Left ventricle myocardium superior (tissue), 1 donor: ENCODE results near the gene HMGCL. TPM values are rescaled to one million over a fixed set of nuclear protein-coding genes. Genes with fewer than 3 reads are reported as not detected.
"Not testable (repeated sequence)": the region's sequence is repeated elsewhere in the genome, so short reads cannot be mapped to it uniquely, and the experiment has no call there.

Experiments used
- ATAC-seq: fragments of 200-7000 bp; cut with Tn5 transposase; one replicate; pipeline ENCODE4 v1.9.1; 2020; ENCODE audit warnings: mild to moderate bottlenecking, moderate library complexity
- DNase-seq: peaks from one replicate; pipeline ENCODE4 v3.0.0-alpha.2; 2020
- intact Hi-C: fragments of 100-400 bp; cut with micrococcal nuclease; formaldehyde crosslinking; loops from one replicate; pipeline ENCODE4 v1.11.0; 2022
- total RNA-seq: library from RNA; stranded (reverse); fragmentation: NEBNext Ultra II Directional; extraction: Animal tissue kit (Norgen Biotek cat#: 25700); gene quantifications from one replicate; pipeline ENCODE4 v1.2.1, GENCODE V29; 2021
- donor health status: DM: no; HTN: yes; CAD: no; lungs with severe emphysema.

Gene HMGCL
- total RNA-seq, 1 donor from 2014 or later: 33.5 TPM

DNA sequence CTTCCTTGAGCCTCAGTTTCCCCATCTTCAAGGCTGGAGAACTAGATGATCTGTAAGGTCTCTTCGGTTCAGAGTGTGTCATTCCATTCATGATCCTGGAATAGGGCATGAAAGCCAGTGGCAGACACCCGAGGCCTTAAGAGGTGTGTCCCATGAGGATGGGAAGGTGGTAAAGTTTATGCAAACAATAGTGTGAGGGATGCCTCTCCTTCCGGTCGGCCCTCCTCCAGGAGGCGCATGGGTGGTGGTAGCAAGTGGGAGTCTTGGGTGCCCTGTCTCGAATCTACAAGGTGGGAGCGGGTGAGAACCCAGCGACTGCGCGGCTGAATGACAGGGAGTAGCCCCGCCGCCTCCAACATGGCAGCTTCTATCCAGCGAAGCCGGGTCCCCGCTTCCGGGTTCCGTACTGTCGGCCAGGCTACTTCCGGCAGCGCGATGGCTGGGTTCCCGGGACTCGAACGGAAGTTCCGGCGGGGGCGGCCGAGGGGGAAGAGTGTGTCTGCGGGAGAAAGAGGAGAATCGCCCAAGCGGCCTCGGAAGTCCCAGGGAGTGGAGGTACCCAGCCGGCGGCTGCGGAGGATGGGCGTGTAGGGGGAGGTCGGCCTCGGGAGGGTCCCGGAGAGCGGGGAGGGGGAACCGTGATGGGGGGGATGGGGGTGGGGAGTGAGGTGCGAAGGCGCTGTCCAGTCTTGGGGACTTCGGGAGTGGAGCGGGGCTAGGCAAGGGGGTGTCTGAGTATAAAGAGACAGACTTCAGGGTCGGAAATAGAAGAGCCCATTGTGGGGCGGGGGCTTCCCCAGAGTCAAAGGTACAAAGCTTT, 34.3 kb downstream of the HMGCL start, which contains the start of gene LYPLA2:
TSS of gene LYPLA2 (plus strand) at position 450 of the 820 bp plus-strand sequence. CDS start 1,538 bp downstream, outside the sequence.
- ATAC-seq (peak; percentile 92), DNase-seq (peak; percentile 97)
- intact Hi-C loops: no loop called here

DNA sequence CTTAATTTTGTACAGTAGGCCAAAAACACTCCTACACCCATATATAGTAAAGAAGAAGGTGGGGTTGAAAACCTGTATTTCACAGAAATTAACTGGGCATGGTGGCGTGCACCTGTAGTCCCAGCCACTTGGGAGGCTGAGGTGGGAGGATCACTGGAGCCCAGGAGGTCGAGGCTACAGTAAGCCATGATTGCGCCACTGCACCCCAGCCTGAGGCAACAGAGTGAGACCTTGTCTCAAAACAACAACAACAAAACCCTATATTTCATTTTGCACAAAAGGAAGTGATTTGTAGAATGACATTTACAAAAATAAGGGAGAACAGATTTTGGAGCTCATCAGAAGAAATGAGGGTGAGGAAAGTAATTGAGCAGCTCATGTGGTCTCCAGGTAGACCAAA, 36.5 kb downstream of the HMGCL start:
- intact Hi-C loops: no loop called here
- no peak for DNase-seq
- ATAC-seq: no peak

DNA sequence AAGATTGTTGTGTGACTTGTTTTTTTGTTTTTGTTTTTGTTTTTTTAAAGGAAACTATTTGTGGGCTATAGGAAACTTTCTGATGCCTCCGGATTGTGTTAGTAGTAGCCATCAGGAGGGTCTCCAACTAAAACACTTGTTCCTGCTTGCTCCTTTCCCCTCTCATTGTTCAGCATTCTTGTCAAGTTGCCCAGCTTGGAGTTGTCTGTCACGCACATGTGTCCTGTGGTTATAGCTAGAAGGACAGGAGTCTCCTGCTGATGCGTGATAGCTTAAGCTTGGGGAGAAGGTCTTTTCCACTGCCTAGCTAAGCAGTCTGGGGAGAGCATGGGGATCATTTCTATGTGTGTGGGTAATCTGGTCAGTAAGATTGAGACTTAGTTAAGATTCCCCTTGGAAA, 37.5 kb downstream of the HMGCL start:
- DNase-seq (no peak), ATAC-seq (no peak)
- intact Hi-C loops: no loop called here

DNA sequence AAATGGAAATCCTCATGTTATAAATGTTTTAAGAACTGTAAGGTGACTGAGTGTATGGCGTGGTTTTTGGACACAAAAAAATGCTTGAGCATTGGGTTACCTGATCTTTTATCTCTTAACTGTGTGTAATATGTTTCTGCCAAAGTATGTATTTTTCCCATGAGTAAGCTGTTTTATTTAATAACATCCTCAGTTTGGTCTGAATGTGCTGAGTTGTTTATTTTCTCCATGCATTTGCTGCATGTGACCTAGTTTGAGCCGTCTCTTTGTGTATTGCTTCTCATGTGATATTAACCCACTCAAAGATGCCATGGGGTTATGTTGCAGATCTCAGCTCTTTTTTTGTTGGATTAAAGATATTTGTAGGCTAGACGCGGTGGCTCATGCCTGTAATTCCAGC, 40.4 kb downstream of the HMGCL start:
- ATAC-seq (no peak), DNase-seq (no peak)
- intact Hi-C loops: no loop called here

DNA sequence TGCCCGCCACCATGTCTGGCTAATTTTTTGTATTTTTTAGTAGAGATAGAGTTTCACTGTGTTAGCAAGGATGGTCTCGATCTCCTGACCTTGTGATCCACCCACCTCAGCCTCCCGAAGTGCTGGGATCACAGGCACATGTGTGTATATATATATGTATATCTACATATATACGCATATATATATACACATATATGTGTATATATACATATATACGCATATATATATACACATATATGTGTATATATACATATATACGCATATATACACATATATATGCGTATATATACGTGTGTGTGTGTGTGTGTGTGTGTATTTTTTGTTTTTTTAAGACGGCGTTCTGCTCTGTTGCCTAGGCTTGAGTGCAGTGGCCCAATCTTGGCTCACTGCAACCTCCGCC, 42.1 kb downstream of the HMGCL start:
- DNase-seq, ATAC-seq, intact Hi-C loops: not testable (repeated sequence)

DNA sequence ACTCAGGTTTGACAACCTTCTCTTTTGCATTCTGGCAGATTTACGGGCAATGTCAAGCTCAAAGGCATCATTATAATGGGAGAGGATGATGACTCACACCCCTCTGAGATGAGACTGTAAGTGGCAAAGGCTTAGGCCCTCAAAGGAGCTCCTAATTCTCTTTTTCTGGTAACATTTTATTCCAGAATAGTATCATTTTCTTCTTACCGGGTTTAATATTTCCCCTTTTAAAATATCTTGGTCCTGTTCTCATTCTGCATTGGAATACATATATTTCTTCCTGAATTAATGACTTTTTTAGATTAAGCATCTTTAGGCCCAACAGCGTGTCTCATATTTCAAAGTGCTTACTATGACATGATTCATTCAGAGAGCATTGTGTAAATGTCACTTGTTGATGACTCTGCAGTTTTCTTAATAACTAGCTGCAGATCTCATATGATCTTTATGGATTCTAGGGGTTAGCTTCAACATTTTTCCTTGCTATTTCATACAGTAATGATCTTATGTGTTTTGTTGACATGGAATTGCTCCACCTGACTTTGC, 45.3 kb downstream of the HMGCL start:
- DNase-seq (no peak), ATAC-seq (no peak)
- intact Hi-C loops: no loop called here

DNA sequence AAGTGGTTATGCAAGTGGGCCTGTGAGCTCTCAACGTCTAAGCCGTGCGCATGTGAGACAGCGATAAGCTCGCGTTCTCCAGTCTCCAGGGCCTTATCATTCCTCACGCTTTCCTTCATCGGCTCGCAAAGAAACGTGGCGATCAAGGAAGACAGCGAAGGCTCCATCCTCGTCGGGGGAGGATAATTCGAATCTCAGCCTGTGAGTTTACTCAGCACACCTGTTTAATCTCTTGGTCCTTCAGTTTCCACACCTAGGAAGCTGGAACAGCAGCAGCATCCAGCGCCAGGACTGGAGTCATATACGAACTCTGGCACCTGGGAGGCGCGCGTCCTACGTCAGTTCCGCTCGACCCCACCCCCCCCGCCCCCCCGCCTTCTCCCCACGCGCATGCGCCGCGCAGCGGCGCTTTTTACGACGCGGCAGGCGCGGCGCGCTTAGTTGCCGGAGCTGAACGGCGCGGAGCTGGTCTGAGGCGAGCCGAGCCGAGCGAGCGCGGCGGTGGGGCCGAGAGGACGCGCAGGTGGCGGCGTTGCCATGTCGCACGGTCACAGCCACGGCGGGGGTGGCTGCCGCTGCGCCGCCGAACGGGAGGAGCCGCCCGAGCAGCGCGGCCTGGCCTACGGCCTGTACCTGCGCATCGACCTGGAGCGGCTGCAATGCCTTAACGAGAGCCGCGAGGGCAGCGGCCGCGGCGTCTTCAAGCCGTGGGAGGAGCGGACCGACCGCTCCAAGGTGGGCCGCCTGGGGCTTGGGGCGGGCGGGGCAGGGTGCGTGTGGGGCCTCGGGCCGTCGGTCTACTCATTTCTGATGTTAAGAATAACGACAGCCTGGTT, 47.0 kb downstream of the HMGCL start, which contains the start of gene PITHD1:
TSS of gene PITHD1 (plus strand) at position 440 of the 836 bp plus-strand sequence. CDS start at position 538, 98 bp downstream.
- intact Hi-C loops: no loop called here
- ATAC-seq: peak; percentile 87
- DNase-seq: peak; percentile 89

DNA sequence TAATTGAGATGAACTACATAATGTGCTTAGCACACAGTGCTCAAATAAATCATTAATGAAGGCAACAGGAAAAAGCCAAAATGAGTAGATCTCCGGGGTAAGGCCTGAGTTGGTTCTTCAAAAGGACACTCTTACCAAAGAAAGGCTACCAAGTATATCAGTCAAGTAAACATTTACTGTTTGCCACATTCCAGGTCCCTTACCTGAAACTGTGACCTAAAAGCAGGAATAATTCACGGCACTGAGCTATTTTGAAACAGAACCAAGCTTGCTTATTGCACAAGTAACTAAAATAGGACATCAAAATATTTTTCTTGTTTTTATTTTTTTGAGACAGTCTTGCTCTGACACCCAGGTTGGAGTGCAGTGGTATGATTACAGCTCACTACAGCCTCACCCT, 49.0 kb downstream of the HMGCL start:
- DNase-seq (no peak), ATAC-seq (no peak)
- intact Hi-C loops: no loop called here

DNA sequence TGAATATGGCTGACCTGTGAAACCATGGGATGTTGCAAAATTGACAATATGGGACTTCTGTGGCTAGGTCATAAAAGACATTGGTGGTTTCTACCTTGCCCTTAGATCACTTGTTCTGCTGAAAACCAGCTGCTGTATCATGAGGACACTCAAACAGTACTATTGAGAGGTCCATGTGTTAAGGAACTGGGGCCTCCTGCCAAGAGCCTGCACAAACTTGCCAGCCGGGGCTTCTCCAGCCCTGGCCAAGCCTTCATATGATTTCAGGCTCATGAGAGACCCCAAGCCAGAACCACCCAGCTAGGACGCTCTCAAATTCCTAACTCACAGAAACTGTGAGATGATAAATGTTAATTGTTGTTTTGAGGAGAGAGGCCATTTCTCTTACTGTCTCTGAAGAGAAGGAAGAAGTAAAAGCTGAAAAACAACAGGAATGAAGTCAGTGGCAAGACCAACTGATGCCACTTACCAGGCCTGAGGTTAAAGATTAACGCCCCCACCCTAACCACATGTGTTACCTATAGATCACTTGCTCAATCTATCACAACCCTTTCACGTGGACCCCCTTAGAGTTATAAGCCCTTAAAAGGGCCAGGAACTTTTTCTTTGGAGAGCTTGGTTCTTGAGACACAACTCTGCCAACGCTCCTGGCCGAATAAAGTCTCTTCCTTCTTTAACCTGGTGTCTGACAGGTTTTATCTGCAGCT, 50.9 kb downstream of the HMGCL start:
- intact Hi-C loops: no loop called here
- ATAC-seq (no peak), DNase-seq (no peak)

DNA sequence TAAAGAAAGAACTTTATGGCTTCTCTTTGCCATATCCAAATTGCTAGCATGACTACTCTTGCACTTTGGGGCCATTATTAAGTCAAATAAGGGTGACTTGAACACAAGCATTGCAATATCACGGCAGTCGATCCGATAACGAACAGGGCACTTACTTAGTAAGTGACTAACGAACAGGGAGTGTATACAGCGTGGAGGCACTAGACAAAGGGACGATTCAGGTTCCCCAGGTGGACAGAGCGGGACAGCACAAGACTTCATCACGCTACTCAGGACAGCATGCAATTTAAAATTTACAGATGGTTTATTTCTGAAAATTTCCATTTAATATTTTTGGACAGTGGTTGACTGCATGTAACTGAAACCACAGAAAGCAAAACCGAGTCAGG, 52.4 kb downstream of the HMGCL start:
- ATAC-seq: no peak
- intact Hi-C loops: no loop called here
- no peak for DNase-seq

DNA sequence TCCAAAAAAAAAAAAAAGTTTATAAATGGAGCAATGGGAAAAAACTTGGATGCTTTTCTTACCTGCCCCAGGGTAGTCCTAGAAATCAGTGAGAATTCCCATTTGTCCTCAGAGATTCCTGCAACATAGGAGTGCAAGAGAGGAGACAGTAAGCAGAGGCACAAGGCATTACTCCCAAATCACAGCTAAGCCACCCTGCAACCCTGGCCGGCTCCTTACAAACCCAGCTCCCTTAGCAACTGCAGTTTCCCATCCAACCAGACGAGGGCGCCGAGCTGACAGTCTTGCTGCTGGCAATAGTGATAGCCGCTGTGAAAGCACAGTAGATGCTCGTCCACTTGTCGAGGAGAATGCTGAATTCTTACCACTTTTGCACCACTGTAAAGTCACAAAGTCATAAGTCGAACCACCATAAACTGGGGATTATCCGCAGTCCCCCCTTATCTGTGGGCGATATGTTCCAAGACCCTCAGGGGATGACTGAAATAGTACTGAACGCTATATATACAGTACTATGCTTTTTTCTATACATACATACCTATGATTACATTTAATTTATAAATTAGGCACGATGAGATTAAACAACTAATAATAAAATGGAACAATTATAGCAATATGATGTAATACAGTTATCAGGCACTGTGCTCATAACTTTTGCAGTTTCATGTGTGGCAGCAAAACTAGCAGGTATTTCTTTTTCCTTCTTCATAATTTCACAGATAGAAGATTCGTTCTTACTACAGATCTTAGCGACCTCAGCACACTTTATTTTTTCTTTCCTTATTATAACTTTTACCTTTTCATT, 53.0 kb downstream of the HMGCL start:
- intact Hi-C loops: no loop called here
- peak; percentile 78 for ATAC-seq
- peak; percentile 90 for DNase-seq

DNA sequence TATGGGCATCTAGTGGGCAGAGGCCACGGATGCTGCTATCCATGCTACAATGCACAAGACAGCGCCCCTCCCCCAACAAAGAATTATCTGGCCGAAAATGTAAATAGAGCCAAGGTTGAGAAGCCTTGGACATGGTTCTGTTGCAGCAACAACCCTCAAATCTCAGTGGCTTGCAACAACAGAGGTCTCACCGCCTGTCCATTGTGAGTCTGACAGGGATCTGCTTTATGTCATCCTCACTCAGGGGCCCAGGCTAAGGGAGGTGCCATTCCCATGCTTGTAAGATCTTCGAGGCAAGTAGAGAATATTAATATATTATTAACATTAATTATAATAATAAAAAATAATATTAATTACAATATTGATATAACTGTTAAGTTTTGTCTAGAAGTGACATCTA, 56.5 kb downstream of the HMGCL start:
- intact Hi-C loops: no loop called here
- no peak for DNase-seq
- peak; percentile 70 for ATAC-seq

DNA sequence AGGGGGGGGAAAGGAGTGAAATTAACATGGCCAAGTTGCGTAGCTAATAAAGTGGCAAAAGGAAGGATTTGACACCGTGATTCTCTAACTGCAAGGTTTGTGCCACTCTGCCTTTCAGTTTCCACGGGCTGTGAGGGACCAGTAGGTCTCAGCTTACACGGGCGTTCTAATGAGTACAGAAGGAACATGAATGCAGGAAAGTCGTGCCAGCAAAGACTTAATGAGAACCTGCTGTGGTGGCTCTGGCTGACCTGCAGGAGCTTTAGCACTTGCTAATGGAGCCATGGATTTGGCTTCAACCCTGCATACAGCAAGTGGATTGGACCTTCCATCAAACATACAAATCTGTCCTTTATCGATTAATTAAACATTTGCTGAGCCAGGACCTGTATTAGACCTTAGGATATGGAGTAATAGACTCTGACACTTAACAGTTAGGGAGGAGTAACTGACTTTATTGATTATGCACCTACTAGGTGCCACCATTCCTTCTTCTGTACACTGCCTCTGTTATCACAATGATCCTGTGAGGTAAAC, 62.1 kb downstream of the HMGCL start:
- peak; percentile 34 for ATAC-seq
- DNase-seq: no peak
- intact Hi-C loops: no loop called here

DNA sequence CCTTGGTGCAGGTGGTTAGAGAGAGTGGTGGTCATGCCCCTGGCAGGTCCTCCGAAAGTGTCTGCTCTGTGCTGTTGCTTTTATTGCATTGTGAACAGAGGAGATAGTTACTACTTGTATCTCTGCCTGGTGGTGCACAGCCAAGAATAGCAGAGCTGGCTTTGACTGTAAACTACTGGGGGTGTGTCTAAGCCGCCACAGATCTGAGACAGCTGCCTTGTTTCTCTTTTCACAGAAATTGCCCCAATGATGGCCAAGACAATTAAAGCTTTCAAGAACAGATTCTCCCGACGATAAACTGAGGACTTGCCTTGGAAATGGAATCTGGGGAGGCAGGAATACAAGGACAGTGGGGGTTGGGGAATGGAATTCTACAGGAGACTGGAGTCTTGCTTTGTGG, 66.0 kb downstream of the HMGCL start:
- DNase-seq (peak; percentile 39), ATAC-seq (peak; percentile 78)
- intact Hi-C loops: no loop called here

DNA sequence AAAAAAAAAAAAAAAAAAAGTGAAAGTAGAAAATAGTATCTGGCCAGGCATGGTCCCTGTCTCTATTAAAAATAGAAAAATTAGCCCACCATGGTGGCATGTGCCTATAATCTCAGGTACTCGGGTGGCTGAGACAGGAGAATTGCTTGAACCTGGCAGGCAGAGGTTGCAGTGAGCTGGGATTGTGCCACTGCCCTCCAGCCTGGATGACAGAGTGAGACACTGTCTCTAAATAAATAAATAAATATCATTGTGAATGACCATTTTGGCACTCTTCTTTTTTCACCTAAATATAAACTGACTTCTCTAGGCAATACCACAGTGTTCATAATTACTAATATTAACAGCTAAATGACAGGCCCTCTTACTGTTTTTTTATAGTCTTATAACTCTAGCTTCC, 67.4 kb downstream of the HMGCL start:
- DNase-seq: no peak
- ATAC-seq: no peak
- intact Hi-C loops: no loop called here

DNA sequence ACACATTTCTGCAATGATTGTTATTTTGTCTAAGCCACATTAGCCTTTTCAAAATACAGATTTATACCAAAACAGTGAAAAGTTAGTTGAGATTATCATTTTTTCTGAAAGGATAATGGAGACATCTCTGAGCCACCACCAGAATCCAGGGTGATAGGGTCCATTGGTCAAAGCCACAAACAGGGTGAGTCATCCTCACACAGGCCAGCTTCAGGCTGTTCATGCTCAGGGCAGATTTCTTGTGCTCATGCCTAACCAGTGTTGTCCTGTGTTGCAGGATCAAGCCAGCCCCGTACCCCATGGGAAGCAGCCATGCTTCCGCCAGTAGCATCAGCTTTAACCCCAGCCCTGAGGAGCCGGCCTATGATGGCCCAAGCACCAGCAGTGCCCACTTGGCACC, 68.6 kb downstream of the HMGCL start:
- ATAC-seq (no peak), DNase-seq (no peak)
- intact Hi-C loops: no loop called here

DNA sequence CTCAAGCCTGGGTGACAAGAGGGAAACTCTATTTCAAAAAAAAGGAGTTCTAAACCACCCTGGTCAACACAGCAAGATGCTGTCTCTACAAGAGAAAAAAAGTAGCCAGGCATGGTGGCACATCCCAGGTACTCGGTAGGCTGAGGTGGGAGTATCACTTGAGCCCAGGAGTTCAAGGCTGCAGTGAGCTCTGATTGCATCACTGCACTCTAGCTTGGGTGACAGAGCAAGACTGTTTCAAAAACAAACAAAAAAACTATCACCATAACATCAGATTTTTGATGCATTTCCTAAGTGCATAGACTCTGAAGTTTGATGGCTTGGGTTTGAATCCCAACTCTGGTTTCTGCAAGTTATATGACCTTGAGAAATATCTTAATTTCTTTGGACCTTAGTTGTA, 72.3 kb downstream of the HMGCL start:
- no peak for DNase-seq
- intact Hi-C loops: no loop called here
- ATAC-seq: no peak
